GM18858 (cell line): ENCODE measurements around the gene MYO16.
"Not testable (repeated sequence)": the region's sequence is repeated elsewhere in the genome, so short reads cannot be mapped to it uniquely, and the experiment has no call there.

Source experiments
- ATAC-seq: cut with Tn5 transposase; IDR thresholded peaks from one replicate; pipeline ENCODE4 v1.9.1; 2021; ENCODE audit not compliant: unreplicated experiment

The MYO16 gene

DNA sequence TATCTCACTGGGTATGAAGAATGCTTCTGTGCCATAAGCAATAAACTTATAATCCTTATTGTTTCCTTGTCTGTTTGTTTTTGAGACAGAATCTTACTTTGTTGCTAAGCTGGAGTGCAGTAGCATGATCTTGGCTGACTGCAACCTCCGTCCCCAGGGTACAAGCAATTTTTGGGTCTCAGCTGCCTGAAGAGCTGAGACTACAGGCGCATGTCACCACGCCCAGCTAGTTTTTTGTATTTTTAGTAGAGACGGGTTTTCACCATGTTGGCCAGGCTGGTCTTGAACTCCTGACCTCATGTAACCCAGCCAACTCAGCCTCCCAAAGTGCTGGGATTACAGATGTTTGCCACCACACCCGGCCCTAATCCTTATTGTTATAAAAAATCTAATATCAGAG, 112.5 kb downstream of the MYO16 start:
- no peak for ATAC-seq

DNA sequence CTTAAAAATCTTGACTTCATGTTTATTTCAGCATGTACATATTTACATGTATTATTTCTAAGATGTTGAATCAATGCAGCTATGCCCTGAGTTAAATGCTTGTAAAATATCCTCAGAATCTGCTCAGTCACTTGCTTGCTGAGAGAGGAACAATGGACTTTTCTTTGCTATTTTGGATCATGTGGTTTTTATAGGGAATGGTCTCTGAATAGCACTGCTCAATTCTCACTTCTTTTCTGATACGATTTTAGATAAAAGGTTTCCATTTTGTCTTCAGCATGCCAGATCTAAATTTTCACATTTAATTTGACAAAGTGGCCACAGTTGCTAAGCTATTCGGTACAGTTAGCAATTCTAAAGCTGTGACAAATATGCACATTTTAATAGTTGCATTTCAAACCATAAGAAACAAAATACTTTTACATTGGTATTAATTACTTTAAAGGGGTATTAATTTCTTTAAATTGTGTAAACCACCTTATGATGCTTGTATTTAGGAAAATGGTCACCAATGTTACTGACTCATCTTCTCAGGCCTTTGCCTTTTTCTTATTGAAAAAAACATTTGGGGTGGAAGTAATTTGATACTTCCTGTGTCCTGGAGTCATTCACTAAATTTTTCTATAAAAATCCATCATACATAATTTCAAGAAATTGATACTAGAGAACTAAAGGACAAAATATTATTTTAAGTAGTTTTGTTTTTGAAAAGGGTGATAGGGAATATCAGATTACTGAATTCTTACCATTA, 113.5 kb downstream of the MYO16 start:
- ATAC-seq: no peak

DNA sequence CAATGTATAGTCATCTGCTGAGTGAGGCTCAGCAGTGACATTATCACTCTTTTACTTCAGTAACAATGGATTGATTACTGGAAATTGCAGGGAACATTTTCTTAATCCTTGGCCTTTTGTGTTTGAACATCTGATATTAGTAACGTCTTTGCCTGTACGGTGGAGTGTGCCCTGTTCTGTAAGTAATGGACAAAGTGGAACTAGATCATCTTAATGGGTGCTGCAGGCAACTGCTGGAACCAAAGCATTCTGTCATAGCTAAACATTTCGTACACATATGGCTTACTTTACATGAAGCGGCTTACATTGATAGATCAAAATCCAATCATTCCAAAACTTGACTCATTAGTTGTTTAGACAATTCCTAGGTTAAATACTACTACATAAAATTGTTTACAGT, 114.1 kb downstream of the MYO16 start:
- ATAC-seq: no peak

DNA sequence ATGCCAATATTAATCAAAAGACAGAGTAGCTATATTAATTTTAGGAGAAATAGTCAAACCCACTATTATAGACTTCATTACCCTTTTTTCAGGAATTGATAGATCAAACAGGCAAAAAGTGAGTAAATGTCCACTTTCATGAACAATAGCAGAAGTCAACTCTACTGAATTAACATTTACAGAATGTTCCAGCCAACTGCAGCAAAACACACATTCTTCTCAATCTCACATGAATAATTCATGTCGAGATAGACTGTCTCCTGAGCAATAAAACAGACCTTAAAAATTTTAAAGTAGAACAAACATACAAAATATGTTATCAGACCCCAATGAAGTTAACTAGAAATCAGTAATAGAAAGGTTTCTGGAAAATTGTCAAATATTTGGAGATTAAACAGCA, 118.4 kb downstream of the MYO16 start:
- no peak for ATAC-seq

DNA sequence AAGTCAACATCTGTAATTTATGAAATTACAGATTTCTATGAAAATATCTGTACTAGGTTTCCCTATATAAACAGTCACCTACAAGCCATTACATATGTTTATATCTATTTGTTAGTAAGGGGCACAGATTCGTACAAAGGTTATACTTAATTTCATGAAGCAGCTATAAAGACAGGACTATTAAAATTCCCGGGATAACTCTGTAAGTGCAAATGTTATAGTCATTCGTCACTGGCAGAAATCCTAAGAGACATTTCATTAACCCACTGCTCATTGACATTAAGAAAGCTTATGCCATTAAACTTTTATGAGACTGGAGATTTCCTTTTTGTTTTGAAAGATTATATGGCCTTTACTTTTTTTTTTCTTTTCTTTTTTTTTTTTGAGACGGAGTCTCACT, 122.9 kb downstream of the MYO16 start:
- ATAC-seq: no peak

DNA sequence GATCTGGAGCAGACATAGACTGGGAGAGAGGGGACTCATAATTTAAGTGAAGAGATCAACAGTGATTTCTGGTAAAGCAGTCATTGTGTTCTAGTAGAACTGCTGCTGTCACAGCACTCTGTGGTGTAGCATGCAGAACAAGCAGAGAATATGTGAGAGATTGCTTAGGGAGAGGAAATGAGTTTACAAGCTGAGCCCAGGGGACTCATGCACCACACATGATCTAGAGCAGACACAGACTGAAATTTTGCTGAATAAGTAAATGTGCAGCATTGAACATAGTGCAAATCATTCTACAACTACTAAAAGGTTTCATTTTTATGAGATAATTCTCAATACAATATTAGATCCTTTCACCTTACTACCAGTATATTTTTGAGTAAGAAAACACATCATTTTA, 125.7 kb downstream of the MYO16 start:
- ATAC-seq: no peak

DNA sequence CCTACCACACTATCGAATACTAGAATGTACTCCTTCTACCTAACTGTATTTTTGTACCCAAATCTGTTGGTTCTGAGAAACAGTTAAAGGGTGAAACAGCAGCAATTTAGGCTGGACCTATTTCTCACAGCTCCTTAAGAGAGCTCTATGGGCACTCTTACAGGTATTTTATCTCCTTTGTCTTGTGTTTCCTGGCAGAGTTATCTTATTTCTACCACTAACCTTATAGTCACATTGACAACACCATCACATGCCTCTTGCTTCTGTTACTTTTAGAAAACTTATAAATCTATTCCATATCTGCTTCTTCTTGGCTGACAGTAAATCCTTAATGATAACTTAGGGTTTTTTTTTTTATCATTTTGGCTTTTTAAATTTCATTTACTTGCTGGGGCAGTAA, 130.7 kb downstream of the MYO16 start:
- no peak for ATAC-seq

DNA sequence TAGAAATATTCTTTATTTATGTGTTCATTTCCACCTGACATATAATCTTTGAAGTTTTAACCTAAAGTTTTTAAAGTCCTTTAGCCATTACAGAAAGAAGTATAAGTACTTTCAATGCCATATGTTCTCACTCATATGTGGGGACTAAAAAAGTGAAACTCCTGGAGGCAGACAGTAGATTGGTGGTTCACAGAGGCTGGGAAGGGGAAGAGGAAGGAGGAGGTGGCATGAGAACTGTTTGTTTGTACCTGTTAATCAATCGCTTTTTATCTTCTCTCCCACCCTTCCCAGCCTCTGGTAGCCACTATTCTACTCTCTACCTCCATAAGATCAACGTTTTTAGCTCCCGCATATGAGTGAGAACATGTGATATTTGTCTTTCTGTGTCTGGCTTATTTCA, 131.1 kb downstream of the MYO16 start:
- ATAC-seq: no peak

DNA sequence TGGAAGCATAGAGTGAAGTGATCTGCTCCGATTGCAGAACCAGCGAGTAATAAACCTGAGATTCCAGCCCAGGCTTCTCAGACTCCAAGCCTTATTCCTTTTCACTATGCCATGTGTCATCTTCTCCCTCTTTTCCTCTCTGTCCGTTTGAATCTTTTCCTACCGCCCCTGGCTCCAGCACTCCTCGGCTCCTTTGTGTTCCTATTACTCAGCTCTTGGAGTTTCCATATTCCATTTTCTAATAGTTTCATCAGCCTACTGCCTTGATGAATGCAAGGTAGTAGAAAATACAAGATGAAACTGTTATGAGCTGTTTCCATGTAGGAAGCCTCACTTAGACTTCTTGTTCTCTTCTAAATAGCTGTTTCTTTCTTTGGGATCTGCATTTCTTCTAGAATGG, 138.6 kb downstream of the MYO16 start:
- ATAC-seq: no peak

DNA sequence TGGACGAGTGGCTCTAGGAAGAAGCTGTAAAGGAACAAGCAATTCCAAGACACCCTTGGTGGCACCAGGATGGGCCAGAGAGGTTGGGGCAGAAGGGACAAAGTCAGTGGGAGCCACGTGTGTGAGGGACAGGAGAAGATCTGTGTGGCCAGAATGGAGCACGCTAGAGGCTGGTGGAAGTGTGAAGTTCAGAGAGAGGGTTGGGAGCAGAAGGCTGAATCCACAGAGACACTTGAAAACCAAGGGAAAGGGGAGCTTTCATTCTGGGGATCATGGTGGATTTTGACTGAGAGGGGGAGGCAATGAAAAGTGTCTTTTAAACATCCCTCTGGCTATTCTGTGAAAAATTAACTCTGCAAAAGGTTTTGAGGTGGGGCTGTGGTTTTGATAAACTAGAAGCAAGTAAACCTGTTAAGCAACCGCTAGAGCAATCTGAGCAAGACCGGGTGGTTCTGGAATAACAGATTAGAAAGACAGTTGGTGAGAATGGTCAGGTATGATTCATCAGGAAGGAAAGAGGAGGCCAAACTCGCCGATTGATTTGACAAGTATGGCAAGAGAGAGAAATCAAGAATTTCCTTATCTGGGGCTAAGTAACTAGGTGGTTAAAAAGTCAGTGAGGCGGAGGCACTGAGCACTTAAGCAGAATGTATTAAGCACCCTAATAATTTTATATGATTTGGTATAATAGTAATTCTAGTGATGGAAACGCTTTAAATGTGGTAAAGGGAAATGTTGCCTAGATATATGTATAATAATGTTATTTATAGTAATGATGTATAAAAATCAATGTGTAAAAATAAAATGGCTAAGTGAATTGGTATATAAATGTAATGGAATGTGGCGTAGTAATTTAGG, 140.0 kb downstream of the MYO16 start:
- no peak for ATAC-seq

DNA sequence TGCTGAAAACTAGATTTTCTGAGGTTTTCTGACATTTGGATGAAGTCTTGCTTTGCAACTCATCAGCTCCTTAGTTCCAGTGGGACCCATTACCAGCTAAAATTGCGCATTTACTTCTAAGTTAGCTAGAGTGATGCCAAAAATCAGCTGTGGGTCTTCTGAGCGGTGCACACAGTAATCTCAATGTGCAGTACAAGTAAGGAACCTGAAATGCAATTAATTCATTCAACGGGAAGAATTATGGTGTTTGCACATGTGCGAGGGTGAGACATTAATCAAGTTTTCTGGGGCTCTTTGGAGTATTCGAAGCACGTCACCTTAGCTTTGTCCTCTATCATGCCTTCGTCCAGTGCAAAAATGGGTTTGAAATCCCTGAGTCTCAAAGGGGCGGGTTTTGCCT, 146.2 kb downstream of the MYO16 start:
- no peak for ATAC-seq

DNA sequence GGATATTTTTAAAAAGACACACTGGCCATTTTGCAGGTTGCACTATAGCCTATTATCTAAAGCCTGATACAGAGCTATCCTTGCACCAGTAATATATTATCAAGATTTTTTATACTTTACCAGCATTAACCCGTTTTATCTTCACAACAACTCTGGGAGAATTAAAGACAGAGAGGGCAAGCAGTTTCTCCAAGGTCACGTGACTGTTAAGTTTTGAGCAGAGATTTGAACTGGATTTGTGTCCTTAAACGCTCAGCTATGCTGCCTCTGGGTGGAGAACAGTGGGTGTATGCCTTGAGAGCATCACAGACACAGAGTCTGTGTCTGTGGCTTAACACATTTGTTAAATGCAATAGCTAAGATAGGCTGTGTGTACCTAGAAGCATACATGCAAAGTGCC, 147.2 kb downstream of the MYO16 start:
- no peak for ATAC-seq

DNA sequence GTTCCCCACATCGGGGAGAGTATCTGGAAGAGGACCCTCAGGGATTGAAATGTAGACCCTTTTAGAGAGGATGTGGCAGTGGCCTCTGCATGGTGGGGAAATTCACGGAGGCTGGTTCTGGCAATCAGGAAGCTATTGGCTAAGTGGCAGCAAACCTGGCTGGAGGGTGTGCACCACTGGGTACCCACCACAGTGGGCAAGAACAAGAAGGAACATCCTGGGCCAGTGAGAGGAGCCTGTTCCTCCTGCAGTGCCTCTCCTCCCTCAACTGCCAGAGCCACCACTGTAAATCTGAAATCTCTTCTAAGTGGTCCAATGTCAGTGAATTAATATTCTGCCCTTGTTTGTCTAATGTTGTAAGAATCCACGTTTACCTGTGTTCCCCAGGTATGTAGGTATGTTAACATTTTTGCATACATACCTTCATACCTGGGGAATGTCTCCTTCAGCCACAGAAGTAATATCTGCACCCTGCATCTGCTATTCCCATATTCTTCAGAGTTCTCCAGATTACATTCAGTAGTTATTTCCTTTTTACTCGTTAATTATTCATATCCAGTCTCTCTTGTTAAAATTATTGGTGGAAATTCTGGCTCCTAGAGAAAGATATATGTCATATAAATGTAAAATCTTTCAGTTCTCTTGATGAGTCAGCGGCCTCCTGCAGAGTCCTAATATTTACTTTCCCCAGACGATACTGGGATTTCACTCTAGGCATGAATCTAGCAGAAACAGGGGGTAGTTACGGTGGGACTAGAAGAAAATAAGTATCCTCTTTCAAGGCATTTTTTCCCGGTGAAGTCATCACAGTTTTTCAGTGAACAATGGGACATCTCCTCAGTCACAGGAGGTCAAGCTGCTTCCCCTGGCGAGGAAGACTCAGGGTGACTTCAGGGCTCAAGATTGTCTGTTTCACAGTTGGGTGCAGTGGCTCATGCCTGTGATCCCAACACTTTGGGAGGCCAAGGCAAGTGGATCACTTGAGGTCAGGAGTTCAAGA, 148.3 kb downstream of the MYO16 start:
- no peak for ATAC-seq

DNA sequence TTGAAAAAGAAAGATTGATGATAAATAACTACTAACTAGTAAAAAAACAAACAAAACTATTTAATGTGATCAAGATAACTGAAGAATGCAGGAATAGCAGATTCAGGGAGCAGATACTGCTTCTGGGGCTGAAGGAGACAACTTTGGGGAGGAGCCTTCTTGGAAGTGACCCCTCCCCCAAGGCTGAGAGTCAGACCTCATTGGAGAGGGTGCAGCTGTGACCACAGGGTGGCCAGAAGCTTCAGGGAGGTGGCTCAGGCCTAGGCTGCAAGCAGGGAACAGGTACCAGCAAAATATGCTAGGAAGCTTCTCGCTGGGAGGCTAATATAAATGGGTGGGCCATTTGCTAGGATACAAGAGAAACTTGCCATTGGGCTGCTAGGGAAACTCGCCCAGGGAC, 149.9 kb downstream of the MYO16 start:
- no peak for ATAC-seq

DNA sequence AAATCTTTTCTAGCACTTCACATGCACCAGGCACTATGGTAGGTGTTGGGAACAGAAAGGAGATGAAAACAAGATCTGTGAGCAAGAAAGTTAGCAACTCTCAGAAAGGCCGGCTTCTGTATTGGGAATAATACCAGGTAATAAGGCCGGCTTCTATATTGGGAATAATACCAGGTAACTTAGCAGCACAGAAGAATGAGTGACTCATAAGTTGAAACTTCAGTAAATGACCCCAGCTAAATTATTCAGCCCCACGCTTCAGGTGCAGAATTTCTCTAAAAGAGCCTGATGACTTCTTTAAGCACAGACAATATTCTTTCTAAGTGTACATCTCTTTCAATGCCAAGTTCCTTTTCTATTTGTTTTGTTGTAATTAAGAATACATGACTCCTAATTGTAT, 151.3 kb downstream of the MYO16 start:
- no peak for ATAC-seq

DNA sequence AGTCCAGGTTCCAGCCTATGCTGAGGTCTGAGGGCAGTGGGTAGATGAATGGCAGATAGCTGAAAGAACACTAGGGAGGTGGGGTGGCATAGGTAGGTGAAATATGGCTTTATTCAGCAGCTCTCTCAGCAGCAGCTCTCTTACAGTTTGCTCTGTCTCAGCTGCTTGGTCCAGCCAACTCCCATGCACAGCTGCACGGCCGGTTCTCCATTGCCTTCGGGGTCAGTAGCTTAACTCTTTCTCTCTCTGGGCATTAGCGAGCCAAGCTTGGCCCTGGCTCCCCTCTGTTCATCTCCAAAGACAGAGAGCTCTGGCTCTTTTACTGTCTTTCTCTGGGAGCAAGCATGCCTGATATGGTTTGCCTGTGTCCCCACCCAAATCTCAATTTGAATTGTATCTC, 151.9 kb downstream of the MYO16 start:
- no peak for ATAC-seq

DNA sequence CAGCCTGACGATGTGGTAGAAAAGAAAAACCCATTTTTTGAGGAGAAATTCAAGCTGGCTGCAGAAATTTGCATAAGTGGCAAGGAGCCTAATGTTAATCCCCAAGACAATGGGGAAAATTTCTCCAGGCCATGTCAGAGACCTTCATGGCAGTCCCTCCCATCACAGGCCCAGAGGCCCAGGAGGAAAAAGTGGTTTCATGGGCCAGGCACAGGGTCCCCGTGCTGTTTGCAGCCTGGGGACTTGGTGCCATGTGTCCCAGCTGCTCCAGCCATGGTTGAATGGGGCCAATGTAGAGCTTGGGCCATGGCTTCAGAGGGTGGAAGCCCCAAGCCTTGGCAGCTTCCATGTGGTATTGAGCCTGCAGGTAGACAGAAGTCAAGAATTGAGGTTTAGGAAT, 153.1 kb downstream of the MYO16 start:
- ATAC-seq: not testable (repeated sequence)

DNA sequence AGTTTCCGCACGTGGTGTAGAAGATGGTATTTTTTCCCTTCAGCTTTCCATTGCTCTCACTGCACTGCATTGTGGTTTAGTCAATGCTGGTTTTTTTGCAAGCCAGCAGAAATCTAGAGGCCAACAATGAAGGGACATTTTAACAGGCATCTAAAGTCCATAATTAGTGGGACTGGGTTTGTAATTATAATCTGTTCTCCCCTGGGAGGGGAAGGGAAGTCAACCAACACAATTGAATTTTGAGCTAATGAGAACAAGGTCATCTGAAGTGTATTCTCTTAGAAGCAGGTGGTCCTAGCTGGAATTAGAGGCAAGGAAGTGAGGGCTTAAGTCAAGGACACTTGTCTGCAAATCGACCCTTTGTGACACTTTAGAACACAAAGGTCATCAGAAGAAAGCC, 156.4 kb downstream of the MYO16 start:
- ATAC-seq: no peak

DNA sequence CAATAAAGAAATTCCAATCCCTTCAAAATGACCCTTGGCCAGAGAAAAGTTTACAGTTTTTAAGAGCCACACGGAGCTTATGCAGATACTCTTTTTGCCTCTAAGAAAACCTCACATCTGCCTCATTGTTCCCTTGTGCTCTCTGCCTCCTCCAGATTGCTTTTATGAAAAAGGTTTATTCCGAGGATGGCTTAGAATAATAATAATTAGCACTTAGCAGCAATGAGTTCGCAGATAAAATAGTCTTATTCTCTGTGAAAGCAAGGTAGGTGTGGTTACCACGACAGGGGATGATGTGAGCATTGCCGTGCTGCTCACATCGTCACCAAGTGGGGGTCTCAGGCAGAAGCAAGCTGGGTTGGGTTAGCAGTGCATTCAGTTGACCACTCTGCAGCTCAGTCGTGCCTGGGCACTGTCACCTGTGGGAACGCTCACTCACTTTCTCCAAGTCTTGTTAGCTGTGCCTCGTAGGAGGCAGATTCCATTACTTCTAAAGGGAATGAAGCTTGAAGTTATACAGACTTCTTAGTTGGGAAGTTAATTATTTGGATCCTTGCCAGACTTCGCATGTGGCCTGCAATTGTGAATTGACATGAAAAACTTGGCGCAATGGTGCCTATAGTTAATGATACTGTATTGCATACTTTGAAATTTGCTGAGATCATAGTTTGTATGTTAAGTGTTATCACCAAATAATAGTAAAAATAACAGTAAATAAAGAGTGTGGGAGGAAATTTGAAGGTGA, 157.2 kb downstream of the MYO16 start:
- no peak for ATAC-seq

DNA sequence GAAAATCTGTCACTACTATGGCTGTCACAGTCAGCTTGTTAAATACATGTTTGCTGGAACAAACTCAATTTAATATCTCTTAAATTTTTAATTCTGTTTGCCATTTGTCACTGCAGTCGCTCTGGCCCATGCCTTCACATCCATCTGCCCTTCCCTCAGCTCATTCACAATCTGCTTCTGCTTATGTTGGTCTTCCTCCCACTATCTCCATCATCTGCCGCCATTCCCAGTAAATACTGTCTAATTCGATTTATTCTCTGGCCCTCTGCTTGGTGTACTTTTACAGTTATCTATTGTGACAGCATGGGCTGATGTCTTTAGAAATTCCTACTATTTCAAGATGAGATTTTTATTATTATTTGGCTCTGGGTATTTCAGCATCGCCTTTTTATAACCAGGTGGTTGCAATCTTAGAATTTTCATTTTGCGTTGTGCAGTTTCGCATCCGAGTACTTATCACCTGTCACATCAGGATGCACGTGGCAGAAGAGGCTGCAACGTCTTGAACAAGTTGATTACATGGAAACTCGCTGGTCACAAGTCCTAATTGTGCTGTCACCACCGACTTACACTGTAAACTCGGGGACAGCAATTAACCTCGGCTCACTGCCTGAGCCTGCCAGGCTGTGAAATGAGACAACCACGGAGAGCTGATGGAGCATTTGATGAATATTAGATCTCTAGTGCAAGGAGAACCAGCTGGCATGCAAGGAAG, 158.4 kb downstream of the MYO16 start:
- ATAC-seq: no peak
